Activated CD8-positive, alpha-beta T cell treated with anti-CD3 and anti-CD28 coated beads for 36 hours (primary cell): ENCODE data around the gene UBTF. TPM values are rescaled to one million over a fixed set of nuclear protein-coding genes. Genes with fewer than 3 reads are reported as not detected.
A peak's percentile ranks its signal among the peaks of the same experiment; 100 is the strongest.

Experiments used
- ATAC-seq: fragments of 200-7000 bp; cut with Tn5 transposase; one replicate; pipeline ENCODE4 v1.10.0; 2021; ENCODE audit warnings: mild to moderate bottlenecking, moderate library complexity
- CTCF ChIA-PET: fragments of 350-600 bp; sonication (Branson Sonifier 250); formaldehyde crosslinking; loops from one replicate; lab custom pipeline; 2021; ENCODE audit warnings: antibody characterized with exemption; lab: Charles Lee
- POLR2A ChIA-PET: fragments of 350-600 bp; sonication (Branson Sonifier 250); formaldehyde crosslinking; loops from one replicate; lab custom pipeline; 2021; ENCODE audit warnings: antibody characterized with exemption; lab: Charles Lee
- DNase-seq: peaks from one replicate; pipeline ENCODE4 v3.0.0-alpha.2; 2020
- H3K27ac Mint-ChIP-seq: one replicate; pipeline ENCODE4 v1.8.0; 2021; ENCODE audit warnings: mild to moderate bottlenecking, mixed read lengths
- H3K27me3 Mint-ChIP-seq: one replicate; pipeline ENCODE4 v1.8.0; 2021; ENCODE audit warnings: mixed read lengths
- H3K36me3 Mint-ChIP-seq: one replicate; pipeline ENCODE4 v1.8.0; 2021; ENCODE audit warnings: low read depth, mixed read lengths
- H3K4me1 Mint-ChIP-seq: one replicate; pipeline ENCODE4 v1.8.0; 2021; ENCODE audit warnings: low read depth, mixed read lengths
- H3K4me3 Mint-ChIP-seq: one replicate; pipeline ENCODE4 v1.8.0; 2021; ENCODE audit warnings: mild to moderate bottlenecking, moderate library complexity, mixed read lengths
- H3K9me3 Mint-ChIP-seq: one replicate; pipeline ENCODE4 v1.8.0; 2021; ENCODE audit warnings: mixed read lengths
- CTCF ChIP-seq: fragments of 200-600 bp; IDR thresholded peaks from one replicate; pipeline ENCODE4 v1.8.0; 2022; ENCODE audit warnings: antibody characterized with exemption, mild to moderate bottlenecking
- intact Hi-C: fragments of 100-400 bp; cut with micrococcal nuclease; formaldehyde crosslinking; loops from one replicate; pipeline ENCODE4 v1.10.0; 2022
- total RNA-seq, 2 experiments: library from RNA; stranded (reverse); gene quantifications; one replicate each; pipeline ENCODE4 v1.2.3, GENCODE V29; 2021

UBTF gene
- total RNA-seq, 2 experiments from 2014 or later: 129 to 135 TPM

- no peak for TF ChIP-seq CTCF
- DNase-seq: peak; percentile 50
- intact Hi-C loops: no loop called here
- peaks cover 31% of the 10 kb centered on the region for H3K4me1 Mint-ChIP-seq
- H3K4me3 Mint-ChIP-seq: peak overlapping the region; percentile 100
- ChIA-PET POLR2A (interaction anchor here (0.6 to 4.8 kb wide), 17 partner anchors 8 to 272 kb away, joined by 3 to 37 read pairs (median 5); partner anchors contain the start of genes ASB16, HROB, TMEM101 and UBTF), CTCF (interaction anchor here (0.6 to 3.3 kb wide), 12 partner anchors 16 to 176 kb away, joined by 3 to 25 read pairs (median 10); partner anchors contain the start of genes ASB16, GRN, HDAC5 and HROB)
- peaks cover 28% of the 10 kb centered on the region for H3K36me3 Mint-ChIP-seq
- no peaks in the 10 kb centered on the region for H3K27me3 Mint-ChIP-seq
- H3K9me3 Mint-ChIP-seq: no peaks in the 10 kb centered on the region
- peak; percentile 65 for ATAC-seq
- peak overlapping the region; percentile 99 for H3K27ac Mint-ChIP-seq
These were observed 32.2 kb downstream of the UBTF start for GRCh38 chr17:44187131-44187899.

DNA sequence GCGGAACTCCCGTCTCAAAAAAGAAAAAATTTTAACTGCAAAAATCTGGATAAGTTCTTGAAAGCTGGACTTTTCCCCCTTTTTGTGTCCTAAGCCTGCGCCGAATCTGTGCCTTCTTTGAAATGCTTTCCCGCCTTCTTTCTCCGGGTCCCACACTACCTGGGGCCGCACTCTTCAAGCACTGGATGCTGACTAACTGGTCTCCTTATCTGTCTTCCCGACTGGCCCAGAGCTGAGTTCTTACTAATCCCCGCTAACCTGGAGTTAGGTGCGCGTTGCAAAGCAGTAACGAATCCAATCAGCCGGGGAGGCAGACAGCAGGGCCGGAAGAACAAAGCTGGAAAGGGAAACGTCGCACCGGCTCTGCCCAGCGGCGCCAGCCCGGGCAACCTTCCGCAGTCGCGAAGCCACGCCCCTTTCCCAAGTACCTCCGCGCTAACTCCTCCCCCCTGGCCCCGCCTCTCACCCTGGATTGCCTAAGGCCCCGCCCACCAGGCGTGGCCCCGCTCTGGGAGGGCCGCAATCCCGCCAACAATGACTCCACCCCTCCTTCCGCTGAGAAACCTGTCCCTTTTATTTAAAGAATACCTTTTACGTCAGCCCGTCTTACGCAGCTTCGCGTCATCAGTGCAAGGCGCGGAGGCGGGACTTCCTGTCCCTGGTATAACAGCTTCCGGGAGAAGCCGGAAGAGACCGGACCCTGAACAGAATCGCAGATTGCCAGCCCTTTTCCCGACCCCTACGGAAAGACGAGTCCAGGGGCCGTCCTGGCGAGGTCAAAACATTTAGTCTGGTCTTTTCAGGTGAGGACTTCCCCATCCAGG is 33.0 kb downstream of the UBTF start, which contains the start of gene TMUB2:
Gene TMUB2 (plus strand): TSS at position 666 of the 824 bp plus-strand sequence. CDS start 737 bp downstream, outside the sequence.
- DNase-seq (peak; percentile 100), ATAC-seq (peak; percentile 98)
- ChIA-PET POLR2A (interaction anchor here (0.6 to 4.8 kb wide), 23 partner anchors 9 to 273 kb away, joined by 3 to 37 read pairs (median 4); partner anchors contain the start of genes ASB16, HDAC5, HROB and RUNDC3A), CTCF (interaction anchor here (1.1 to 3.3 kb wide), 11 partner anchors 12 to 176 kb away, joined by 3 to 25 read pairs (median 10); partner anchors contain the start of genes ASB16, GRN, HDAC5 and HROB)
- TF ChIP-seq CTCF: no peak
- Mint-ChIP-seq H3K9me3 (no peaks in the 10 kb centered on the region), H3K36me3 (peaks cover 32% of the 10 kb centered on the region), H3K4me1 (peaks cover 33% of the 10 kb centered on the region), H3K27me3 (no peaks in the 10 kb centered on the region), H3K27ac (peak within 1 kb of the TSS; percentile 99), H3K4me3 (peak within 1 kb of the TSS; percentile 100)
- intact Hi-C loops: no loop called here

DNA sequence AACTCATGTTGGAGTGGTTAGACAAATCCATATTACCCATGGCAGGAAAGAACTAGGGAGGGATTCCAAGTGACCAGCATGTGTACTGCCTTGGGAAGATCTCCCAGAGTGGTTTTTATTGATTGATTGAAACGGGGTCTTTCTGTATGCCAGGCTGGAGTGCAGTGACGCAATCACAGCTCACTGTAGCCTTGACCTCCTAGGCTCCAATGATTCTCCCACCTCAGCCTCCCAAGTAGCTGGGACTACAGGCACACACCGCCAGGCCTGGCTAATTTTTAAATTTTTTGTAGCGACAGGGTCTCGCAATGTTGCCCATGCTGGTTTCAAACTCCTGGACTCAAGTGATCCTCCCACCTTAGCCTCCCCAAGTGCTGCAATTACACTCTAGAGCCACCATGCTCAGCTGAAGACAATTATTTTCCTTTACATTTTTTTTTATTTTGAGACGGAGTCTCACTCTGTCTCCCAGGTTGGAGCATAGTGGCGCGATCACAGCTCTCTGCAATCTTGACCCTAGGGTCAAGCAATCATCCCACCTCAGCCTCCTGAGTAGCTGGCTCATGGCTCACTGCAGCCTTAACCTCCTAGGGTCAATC is 35.2 kb downstream of the UBTF start:
- no peak for TF ChIP-seq CTCF
- DNase-seq (no peak), ATAC-seq (no peak)
- H3K4me3 Mint-ChIP-seq: peak overlapping the region; percentile 100
- intact Hi-C loops: no loop called here
- H3K27ac Mint-ChIP-seq: no peak overlapping the region
- H3K4me1 Mint-ChIP-seq: peaks cover 33% of the 10 kb centered on the region
- H3K9me3 Mint-ChIP-seq: no peaks in the 10 kb centered on the region
- H3K27me3 Mint-ChIP-seq: no peaks in the 10 kb centered on the region
- peaks cover 20% of the 10 kb centered on the region for H3K36me3 Mint-ChIP-seq
- ChIA-PET POLR2A (interaction anchor here (1.0 to 4.8 kb wide), 4 partner anchors 7 to 118 kb away, joined by 3 to 37 read pairs (median 4); partner anchors contain the start of genes ASB16 and LSM12), CTCF (interaction anchor here (0.7 to 3.3 kb wide), 11 partner anchors 13 to 179 kb away, joined by 3 to 25 read pairs (median 4); partner anchors contain the start of genes ASB16, FAM171A2 and GRN)

DNA sequence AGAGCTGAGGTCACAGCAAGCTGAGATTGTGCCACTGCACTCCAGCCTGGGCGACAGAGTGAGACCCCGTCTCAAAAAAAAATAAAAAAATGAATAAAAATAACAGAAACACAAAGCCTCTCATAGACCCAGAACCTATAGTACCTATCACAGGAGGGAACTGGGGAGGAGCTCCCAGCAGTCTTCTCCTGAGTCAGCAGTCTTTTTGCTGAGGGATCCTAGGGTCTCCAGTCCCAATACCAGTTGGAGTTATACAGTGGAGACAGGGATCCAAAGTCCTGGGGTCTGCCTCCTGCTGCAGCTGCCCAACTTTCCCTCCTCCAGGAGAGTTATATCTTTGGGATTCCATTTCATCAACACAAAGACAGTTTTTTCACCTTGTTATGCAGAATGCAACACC is 36.5 kb downstream of the UBTF start:
- DNase-seq (no peak), ATAC-seq (no peak)
- ChIA-PET CTCF (interaction anchor here (1.1 to 1.6 kb wide), 2 partner anchors 14 to 32 kb away, joined by 3 to 5 read pairs; no protein-coding TSS in a partner anchor), POLR2A (interaction anchor here (4.8 kb wide), 1 partner anchor 10 kb away, joined by 37 read pairs; the partner anchor contains the start of gene ASB16)
- H3K4me3 Mint-ChIP-seq: no peak overlapping the region
- no peaks in the 10 kb centered on the region for H3K27me3 Mint-ChIP-seq
- intact Hi-C loops: no loop called here
- no peak for TF ChIP-seq CTCF
- peaks cover 21% of the 10 kb centered on the region for H3K36me3 Mint-ChIP-seq
- H3K27ac Mint-ChIP-seq: peak overlapping the region; percentile 28
- peaks cover 27% of the 10 kb centered on the region for H3K4me1 Mint-ChIP-seq
- H3K9me3 Mint-ChIP-seq: no peaks in the 10 kb centered on the region
